Caki2 (cell line): ENCODE data around the gene KCNQ1. TPM values are rescaled to one million over a fixed set of nuclear protein-coding genes. Genes with fewer than 3 reads are reported as not detected.

ENCODE experiments used
- DNase-seq: peaks from one replicate; pipeline ENCODE4 v3.0.0-alpha.2; 2015; ENCODE audit warnings: low read depth
- in situ Hi-C: cut with HindIII; loops from 2 replicates; pipeline ENCODE4 v1.10.0; 2016; ENCODE audit warnings: low sequenced_read_pairs, low pct_unique_long_range_greater_than_20kb, mixed read lengths
- total RNA-seq: library from RNA; depleted of rRNA; stranded (reverse); fragments of >200 nt; shearing (Covaris generic); gene quantifications from 2 replicates; pipeline ENCODE4 v1.2.3, GENCODE V29; 2014; ENCODE audit warnings: low replicate concordance

The KCNQ1 gene
- total RNA-seq, 1 experiment from 2014 or later = not detected

DNA sequence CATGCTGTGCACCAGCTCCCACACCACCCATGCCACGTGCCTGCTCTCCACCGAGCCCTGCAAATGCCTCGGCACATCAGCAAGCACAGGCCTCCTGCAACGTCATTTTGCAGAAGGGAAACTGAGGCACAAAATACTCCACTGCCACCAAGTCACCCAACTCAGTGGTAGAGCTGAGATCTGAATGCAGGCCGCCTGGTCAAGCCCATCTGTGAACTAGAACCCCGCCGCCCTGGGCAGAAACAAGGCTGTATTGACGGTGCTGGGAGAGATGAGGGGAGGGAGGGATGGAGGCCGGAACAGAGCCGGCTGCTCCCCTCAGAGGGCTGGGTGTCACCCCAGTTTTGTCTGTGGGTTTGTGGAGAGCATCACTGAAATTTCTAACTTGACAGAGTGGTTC lies 359.4 kb downstream of the KCNQ1 start:
- no peak for DNase-seq
- in situ Hi-C loops = no loop called here

DNA sequence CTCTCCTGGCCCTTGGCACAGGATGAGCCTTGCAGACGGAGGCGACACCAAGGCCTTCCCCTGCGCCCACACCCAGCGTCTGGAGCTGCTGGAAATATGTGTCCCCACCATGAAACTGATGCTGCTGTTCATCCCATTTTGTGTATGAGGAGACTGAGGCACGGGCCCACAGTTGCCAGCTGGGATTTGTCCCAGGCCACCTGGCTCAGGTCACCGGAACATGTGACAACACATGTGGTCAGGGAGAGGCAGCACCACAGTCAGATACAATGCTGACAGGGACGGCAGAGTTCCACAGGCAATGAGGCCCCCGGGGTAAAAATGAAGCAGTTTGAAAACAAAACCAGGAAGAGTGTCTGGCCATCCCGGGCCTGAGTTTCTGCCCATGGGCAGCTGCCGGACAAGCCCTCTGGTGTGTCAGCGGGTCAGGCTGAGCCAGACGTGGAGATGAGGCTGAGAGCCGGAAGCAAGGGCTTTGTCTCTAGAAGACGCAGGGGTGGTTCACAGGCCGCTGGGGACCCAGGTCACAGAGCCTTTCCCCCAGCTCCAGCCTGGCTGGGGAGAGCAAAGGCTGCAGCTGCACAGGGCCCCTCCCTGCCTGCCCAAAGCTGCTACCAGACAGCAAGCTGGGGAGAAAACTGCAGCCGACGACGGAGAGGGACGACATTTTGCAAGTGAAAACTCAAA lies 360.0 kb downstream of the KCNQ1 start:
- no peak for DNase-seq
- in situ Hi-C loops = no loop called here

DNA sequence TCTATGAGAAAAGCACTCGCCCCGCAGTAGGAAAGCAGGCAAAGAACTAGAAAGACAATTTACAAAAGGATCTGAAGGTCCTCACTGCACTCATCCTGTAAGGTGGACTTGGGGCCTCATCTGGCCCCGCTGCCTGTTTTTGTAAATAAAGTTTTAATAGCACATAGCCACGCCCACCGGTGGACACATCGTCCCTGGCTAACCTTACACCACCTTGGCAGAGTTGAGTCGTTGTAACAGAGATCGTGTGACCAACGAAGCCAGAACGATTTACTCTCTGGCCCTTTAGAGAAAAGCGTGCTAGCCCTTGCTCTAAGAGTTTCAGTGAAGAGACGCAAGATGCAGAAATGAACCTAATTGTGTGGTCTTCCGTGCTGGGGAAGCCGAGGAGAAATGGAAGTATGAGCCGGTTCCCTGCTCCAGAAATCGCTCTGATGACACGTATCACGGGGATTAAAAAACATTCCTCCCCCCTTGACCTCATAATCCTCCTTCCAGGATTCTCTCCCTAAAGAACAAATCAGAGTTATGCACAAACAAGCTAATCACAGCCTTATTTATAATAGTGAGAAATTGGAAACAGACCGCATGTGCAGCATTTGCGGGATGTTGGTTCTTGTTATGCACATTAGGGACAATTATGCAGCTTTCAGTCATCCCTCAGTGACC lies 360.7 kb downstream of the KCNQ1 start:
- no peak for DNase-seq
- in situ Hi-C loops = no loop called here

DNA sequence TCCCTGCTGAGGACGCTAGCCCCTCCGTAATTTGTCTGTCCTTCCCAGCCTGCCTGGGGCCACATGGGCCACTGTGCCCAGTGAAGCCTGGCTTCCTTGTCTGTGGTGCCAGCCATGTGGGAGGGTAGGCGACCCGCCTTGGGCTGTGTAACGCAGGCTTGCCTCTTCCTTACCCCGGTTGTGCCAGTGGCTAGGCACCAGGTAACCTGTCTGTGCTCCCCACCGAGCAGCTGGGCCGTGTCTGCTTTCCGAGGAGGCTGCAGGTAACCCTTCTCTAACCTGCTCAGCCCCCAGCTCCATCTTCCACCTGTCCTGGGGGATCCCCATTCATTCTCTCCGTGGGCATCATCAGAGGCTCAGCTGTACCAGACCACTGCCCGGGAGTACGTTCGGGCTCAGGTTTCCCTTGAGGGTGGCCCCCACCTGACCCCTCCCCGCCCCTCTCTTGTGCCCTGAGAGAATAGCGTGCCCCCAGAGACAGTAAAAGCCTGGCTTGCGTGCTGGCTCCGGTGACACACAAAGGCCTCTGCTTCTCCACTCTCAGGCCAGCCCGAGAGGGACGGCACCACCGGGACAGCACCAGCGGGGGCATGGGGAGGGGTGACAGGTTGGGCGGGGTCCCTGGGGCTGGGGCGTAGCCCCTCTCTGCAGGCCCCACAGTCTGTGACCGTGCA lies 361.7 kb downstream of the KCNQ1 start:
- in situ Hi-C loops = no loop called here
- no peak for DNase-seq

DNA sequence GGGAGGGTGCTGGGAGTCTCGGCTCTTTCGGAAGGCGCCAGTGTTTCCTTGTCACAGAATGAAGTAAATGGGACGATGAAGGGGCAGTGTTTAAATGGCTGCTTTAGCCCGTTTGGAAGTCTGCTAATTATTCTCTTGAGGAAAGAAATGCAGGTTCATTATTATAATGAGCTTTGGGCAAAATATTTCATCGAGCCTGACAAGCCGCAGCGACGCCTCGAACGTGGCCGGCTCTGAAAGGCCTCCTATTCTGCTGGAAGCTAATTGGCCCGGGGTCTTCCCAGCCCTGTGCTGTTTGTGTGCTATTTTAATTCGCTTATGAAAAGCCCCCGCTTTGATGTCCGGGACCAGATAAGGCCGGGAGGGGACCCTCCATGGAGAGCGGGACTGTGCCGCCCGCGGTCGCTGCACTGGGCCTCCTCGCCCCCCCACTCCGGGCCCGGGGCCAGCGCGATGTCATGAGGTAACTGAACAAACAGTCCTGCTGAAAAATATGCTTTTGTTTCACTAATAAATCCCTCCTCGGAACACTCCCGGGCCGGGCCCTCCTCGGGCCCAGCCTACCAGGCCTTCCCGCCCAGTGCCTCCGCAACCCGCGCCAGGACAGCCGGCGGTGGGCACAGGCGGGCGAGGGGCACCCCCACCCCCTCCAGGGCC lies 362.3 kb downstream of the KCNQ1 start:
- DNase-seq = no peak
- in situ Hi-C loops = no loop called here

DNA sequence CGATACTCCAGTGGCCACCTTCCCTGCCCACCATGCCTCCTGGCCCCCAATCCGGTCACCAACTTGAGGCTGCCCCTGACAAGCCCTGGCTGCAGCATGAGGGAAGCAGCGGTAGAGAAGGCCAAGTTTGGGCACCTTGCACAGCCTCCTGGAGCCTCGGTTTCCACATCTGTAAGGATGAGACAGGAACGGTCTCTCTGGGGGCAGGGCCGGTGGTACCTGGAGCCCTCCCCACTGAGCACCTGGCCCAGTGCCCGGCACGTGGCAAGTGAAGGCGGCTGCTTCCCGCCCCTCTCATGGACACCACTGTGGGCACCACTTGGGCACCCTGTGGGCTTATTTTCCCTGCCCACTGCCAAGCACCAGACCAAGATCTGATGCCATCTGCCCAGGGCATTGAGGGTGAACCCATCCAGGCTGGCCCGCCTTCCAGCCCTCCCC lies 363.0 kb downstream of the KCNQ1 start:
- DNase-seq = no peak
- in situ Hi-C loops = no loop called here

DNA sequence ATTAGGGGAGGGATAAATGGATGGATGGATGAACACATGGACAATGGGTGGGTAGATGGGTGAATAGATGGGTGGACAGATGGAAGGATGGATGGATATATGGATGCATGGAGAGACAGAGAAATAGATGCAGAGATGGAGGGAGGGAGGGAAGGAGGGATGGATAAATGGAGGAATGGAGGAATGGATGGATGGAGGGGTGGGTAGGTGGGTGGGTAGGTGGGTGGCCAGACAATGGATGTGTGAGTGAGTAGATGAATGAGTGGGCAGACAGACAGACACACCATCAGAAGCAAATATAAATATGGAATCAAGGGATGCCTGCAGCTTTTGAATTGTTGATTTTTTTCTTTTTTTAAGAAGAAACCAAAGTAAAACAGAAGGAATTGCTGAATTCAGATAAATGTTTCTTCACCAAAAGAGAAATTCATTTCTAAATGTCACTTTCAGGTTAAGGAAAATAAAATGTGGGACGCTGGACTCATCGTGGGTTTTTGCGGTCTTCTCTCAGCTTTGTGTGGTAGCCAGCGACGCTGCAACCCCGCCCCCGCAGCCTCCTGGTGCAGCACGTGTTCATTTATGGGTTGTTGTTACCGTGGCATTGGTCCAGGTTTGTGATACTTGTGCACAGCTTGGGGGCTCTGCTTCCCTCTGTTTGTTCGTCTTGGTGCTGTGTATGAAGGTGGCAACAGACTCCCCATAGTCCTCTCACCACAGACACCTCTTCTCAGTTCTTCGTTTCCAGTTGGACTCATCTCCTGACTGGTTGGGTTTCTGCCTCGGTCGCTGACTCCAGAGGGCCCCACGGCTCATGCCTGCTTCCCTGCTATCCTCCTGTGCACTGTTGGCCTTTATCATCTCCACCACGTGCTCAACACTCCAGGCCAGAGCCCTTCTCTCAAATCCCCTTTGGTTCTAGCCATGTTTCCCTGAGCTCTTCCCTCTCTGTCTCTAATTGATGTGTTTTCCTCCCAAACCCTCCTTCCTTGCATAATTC lies 364.3 kb downstream of the KCNQ1 start:
- in situ Hi-C loops = no loop called here
- DNase-seq = no peak

DNA sequence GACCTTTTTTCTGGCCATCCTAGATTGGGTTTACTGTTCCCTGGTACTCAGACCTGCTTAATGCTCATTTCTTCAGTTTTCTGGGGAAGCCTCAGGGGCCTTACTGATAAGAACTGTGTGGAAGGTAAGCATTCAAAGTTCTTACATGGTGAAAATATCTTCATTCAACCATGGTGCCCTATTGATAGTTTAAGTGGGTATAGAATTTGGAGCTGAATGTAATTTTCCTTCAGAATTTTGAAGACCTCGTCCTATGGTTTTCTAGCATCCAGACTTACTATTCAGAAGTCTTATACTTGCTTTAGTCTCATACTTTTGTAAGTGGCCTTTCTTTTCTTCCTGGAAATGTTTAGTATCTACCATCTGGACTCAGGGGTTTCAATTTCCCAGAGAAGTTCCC lies 365.0 kb downstream of the KCNQ1 start:
- DNase-seq = no peak
- in situ Hi-C loops = no loop called here

DNA sequence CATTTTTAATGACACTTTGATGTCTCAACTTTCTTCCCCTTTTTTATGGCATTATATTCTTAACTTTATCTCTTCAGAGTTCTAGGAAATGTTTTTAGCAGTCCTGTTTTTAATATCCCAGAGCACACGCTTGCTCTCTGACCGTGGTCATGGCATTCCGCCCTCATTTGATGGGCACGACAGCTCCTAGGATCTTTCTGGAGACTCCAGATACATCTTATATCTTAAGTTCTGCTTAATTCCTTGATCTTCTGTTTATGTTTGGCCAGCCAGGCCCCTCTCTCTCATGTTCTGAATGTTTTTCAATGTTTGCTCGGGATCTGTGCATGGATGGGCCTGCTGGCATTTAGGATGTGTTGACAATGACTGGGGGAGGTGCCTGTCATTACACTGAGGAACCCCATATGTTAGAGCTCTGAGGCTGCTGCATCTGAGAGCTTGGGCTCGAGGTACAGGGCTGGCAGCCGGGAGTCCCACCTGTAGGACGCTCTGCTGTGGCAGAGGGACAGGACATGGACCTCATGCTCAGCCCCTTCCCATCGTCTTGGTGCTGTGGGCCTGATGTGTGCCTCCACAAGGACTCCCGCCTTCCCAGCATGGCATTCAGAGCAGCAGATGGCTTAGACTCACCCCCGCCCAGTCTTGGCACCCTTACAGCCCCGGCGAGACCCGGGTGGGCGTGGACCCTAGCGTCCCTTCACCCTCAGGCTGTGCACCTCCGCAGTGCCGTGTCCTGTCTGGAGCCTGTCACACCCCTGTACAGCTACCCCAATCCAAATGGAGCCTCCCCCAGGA lies 365.8 kb downstream of the KCNQ1 start:
- in situ Hi-C loops = no loop called here
- DNase-seq = no peak

DNA sequence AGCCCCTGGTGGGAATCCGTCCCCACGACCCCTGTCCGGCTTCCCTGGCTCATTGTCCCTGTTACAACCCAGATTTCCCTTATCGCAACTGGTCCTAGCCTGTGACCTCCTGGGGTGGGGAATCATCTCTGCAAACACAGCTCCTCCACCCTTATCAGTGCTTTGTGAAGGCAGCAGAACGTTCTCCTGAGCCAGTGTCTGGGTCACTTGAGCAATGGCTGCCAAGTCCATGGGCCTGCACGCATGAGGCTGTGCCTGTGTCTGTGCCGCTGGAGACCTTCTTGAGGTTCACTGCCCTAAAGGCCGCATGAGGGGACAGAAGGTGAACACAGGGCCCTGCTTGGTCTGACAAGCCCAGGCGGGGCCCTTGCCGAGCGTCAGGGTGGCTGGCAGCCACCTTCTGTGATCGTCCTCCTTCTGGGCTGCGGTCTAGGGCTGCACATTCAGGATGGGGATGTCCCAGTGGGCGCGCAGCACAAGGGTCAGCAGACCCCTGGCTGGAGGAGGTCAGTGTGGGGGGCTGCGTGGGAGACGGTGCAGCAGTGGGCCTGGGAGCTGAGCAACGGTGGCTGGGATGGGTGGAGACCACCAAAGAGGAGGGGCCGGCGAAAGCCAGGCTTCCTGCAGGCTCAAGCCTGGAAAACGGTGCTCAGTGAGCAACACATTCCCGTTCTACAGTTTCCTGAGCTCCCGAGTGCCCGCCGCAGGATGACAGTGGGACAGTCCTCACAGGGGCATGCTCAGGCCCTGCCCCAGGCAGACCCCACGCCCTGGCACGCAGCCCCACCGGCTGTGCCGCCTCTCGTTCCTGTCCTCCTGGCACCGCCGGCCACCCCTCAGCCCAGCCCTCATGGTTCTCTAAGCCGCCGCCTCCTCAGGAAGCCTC lies 366.6 kb downstream of the KCNQ1 start:
- in situ Hi-C loops = no loop called here
- DNase-seq = no peak

DNA sequence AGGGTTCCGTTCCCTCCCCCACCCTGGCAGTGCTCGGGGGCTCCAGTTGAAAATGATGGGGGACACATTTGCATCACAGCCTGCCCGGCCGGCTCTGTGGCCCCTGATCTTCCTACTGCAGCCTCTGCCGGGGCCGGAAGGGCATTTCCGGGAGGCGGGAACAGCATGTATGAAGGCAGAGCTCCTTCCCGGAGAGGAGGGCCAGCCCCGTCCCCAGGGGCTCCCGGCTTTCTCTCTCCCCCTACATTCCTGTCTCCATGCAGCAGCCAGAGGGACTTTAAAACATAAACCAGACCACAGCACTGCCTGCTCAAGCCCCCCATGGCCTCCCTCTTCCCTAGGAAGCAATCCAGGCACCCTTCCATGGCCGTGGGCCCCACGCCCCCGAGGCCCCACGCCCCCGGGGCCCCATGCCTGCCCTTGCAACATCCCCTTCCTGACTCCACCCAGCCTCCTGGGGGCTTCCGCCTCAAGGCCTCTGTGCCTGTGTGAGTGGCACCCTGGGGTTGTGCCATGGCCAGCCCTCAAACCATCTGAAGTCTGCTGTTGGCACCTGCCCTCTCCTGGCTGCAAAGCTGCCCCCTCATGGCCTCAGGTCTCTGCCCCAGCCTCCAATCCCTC lies 367.7 kb downstream of the KCNQ1 start:
- in situ Hi-C loops = no loop called here
- no peak for DNase-seq

DNA sequence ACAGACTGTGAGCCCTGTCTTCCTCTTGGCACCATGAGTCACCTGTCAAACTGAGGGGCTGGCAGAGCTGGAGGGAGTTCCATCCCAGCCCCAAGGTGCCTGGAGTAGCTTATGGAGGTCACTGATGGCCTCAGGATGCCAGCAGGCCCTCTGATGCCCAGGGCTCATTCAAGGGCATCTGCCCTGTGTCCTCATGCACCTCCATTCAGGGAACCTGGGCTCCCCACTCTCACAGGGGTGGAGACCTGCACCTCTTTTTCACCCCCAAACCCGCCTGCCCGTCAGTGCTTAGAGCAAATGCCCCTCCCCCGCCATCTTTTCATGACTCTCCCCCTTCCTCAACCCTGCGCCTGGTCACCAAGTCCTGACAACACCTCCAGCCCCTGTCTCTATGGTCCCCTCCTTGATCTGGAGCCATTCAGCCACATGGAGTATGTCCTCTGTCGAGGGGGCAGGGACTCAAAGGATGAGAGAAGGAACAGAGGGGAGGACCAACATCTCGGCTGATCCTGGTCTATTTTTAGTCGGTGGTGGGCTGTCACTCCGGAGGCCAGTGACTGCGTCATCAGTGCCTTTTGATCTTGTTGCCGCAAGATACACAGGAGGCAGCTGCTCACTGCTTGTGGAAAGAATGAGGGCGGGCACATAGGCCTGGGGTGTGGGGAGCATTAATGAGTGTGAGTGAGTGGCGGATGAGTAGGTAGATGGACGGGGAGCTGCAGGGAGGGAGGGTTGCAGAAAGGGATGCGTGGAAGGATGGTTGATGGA lies 368.5 kb downstream of the KCNQ1 start:
- in situ Hi-C loops = no loop called here
- no peak for DNase-seq

DNA sequence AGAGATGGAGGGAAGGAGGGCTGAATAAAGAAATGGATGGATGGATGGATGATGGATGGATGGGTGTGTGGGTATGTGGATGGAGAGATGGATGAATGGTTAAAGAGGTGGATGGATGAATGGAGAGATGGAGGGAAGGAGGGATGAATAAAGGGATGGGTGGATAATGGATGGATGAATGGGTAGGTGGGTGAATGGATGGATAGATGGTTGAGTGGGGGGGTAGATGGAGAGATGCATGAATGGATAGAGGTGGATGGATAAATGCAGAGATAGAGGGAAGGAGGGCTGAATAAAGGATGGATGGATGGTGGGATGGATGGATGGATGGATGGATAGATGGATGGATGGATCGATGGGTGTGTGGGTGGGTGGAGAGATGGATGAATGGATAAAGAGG lies 369.2 kb downstream of the KCNQ1 start:
- in situ Hi-C loops = no loop called here
- no peak for DNase-seq

DNA sequence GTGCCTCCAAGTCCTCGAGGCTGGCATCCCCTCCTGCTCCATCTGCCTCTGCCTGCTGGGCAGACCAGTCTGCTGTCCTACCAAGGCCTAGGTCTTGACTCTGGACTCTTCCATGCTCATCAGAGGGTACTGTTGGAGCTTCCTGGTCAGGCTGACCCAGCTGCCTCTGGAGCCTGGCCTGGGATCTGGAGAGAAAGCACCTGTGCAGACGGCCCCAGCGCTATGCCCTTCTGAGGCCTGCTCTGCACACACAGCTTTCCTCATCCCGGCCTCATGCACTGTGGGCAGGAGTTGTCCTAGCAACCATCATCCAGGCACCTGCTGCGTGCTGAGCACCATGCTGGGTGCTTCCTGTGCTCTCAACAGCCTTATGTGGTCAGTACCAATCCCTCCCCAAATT lies 369.9 kb downstream of the KCNQ1 start:
- in situ Hi-C loops = no loop called here
- DNase-seq = no peak

DNA sequence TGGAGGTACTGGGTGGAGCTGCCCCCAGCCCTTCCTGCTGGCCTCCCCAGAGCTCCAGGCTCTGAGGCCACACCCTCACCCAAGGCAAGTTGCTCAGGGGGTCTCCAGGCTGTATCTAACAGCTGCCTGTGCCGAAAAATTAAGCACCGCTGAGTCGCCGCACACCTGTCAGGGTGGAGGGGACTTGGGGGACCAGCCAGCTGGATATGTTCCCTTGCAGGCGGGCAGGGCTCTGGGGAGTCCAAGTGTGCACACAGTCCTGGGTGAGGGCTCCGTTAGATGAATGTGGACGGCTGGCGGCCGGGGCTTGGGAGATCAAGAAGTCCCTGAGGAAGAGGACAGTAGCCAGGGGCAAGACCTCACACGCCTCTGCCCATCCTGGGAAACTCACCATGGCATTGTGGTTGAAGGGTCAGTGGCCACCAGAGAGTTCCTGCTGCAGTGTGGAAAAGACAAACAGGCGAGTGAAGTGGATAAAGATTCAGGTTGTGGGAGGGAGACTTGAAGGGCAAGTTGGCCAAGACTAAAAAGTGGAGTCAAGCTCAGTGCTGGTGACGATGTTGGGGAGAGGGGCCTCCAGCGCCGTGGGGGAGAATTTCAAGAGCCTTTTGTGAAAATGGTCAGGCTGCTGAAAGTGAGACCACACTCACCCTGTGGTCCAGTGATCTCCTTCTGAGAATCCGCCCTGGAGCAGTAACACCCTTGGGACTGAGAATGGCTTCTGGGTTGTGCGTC lies 371.1 kb downstream of the KCNQ1 start:
- in situ Hi-C loops = no loop called here
- no peak for DNase-seq
